NCI-H2227 (cell line): ENCODE results near the gene FCHSD2.

ENCODE experiments used
- DNase-seq: peaks from one replicate; lab custom pipeline; 2025; ENCODE audit not compliant: unreplicated experiment; lab: John Stamatoyannopoulos, UW

The FCHSD2 gene

GRCh38 chr11:73172992-73173656, 31.0 kb upstream of the FCHSD2 start:
- no peak for DNase-seq

GRCh38 chr11:73171436-73172161, 29.5 kb upstream of the FCHSD2 start:
- no peak for DNase-seq

- no peak for DNase-seq
Measured at GRCh38 chr11:73170140-73170539, 28.0 kb upstream of the FCHSD2 start.

- no peak for DNase-seq
Measured at GRCh38 chr11:73168925-73169579, 26.9 kb upstream of the FCHSD2 start.

GRCh38 chr11:73167363-73167954, 25.3 kb upstream of the FCHSD2 start:
- DNase-seq: no peak

GRCh38 chr11:73164803-73165540, 22.9 kb upstream of the FCHSD2 start:
- no peak for DNase-seq

- no peak for DNase-seq
Measured at GRCh38 chr11:73163638-73164174, 21.6 kb upstream of the FCHSD2 start.

GRCh38 chr11:73162196-73162740, 20.1 kb upstream of the FCHSD2 start:
- no peak for DNase-seq

- no peak for DNase-seq
Measured at GRCh38 chr11:73160005-73160760, 18.1 kb upstream of the FCHSD2 start.

GRCh38 chr11:73159297-73159696, 17.2 kb upstream of the FCHSD2 start:
- DNase-seq: no peak

- DNase-seq: no peak
Measured at GRCh38 chr11:73158356-73159051, 16.4 kb upstream of the FCHSD2 start.

- DNase-seq: no peak
Measured at GRCh38 chr11:73157101-73158010, 15.2 kb upstream of the FCHSD2 start.

GRCh38 chr11:73156686-73157085, 14.6 kb upstream of the FCHSD2 start:
- DNase-seq: no peak

- no peak for DNase-seq
Measured at GRCh38 chr11:73156114-73156513, 14.0 kb upstream of the FCHSD2 start.

GRCh38 chr11:73155102-73155501, 13.0 kb upstream of the FCHSD2 start:
- DNase-seq: no peak

GRCh38 chr11:73154178-73154577, 12.1 kb upstream of the FCHSD2 start:
- no peak for DNase-seq

GRCh38 chr11:73152861-73153483, 10.9 kb upstream of the FCHSD2 start:
- no peak for DNase-seq
